Activated CD4-positive, alpha-beta T cell treated with anti-CD3 and anti-CD28 coated beads, Interleukin-2, amount 50 U/mL, for 1 hour (primary cell): Measurements from ENCODE around the gene MYOCOS.
"Not testable (repeated sequence)": the region's sequence is repeated elsewhere in the genome, so short reads cannot be mapped to it uniquely, and the experiment has no call there.

Experiments
- DNase-seq: peaks from one replicate; pipeline ENCODE4 v3.0.0-alpha.2; 2020

MYOCOS gene

GRCh38 chr1:171622152-171622462 is at the start of gene MYOCOS:
Gene MYOCOS, plus strand, starts transcription at chr1:171622243. Its CDS starts 1,641 bp downstream, at chr1:171623884.
- DNase-seq, result no peak

- DNase-seq, result no peak
Measured at GRCh38 chr1:171576144-171576543, 45.9 kb upstream of the MYOCOS start.

- DNase-seq, result no peak
Measured at GRCh38 chr1:171581226-171581625, 40.8 kb upstream of the MYOCOS start.

- no peak for DNase-seq
Measured at GRCh38 chr1:171581766-171582165, 40.3 kb upstream of the MYOCOS start.

- DNase-seq, result no peak
Measured at GRCh38 chr1:171582589-171582988, 39.5 kb upstream of the MYOCOS start.

GRCh38 chr1:171583591-171584201 is 38.3 kb upstream of the MYOCOS start:
- no peak for DNase-seq

GRCh38 chr1:171585715-171586114 is 36.3 kb upstream of the MYOCOS start:
- no peak for DNase-seq

GRCh38 chr1:171588230-171588629 is 33.8 kb upstream of the MYOCOS start:
- no peak for DNase-seq

- no peak for DNase-seq
Measured at GRCh38 chr1:171590022-171590421, 32.0 kb upstream of the MYOCOS start.

GRCh38 chr1:171595324-171595723 is 26.7 kb upstream of the MYOCOS start:
- DNase-seq, result no peak

GRCh38 chr1:171596119-171596518 is 25.9 kb upstream of the MYOCOS start:
- DNase-seq, result no peak

- DNase-seq, result no peak
Measured at GRCh38 chr1:171596705-171597104, 25.3 kb upstream of the MYOCOS start.

GRCh38 chr1:171597203-171597602 is 24.8 kb upstream of the MYOCOS start:
- no peak for DNase-seq

GRCh38 chr1:171600310-171600709 is 21.7 kb upstream of the MYOCOS start:
- DNase-seq, result not testable (repeated sequence)

- DNase-seq, result no peak
Measured at GRCh38 chr1:171600862-171601261, 21.2 kb upstream of the MYOCOS start.

GRCh38 chr1:171603042-171603441 is 19.0 kb upstream of the MYOCOS start:
- DNase-seq, result not testable (repeated sequence)

GRCh38 chr1:171606402-171606941 is 15.6 kb upstream of the MYOCOS start:
- DNase-seq, result no peak

GRCh38 chr1:171610385-171610784 is 11.7 kb upstream of the MYOCOS start:
- no peak for DNase-seq

GRCh38 chr1:171611306-171611705 is 10.7 kb upstream of the MYOCOS start:
- DNase-seq, result no peak

- DNase-seq, result no peak
Measured at GRCh38 chr1:171613282-171613681, 8.8 kb upstream of the MYOCOS start.

GRCh38 chr1:171615122-171615906 is 6.7 kb upstream of the MYOCOS start:
- not testable (repeated sequence) for DNase-seq

GRCh38 chr1:171616586-171616985 is 5.5 kb upstream of the MYOCOS start:
- no peak for DNase-seq

GRCh38 chr1:171623651-171624331 is 1.7 kb downstream of the MYOCOS start:
- no peak for DNase-seq

GRCh38 chr1:171625225-171625624 is 3.2 kb downstream of the MYOCOS start:
- no peak for DNase-seq
